Panc1 (cell line): ENCODE data around the gene ANO2. TPM values are rescaled to one million over a fixed set of nuclear protein-coding genes. Genes with fewer than 3 reads are reported as not detected.

Source experiments
- ATAC-seq: fragments of 200-7000 bp; cut with Tn5 transposase; 2 replicates; pipeline ENCODE4 v1.9.1; 2020; ENCODE audit warnings: mild to moderate bottlenecking, moderate library complexity
- BruUV-seq: library from RNA; stranded (reverse); fragments of 400-500 nt; replicated peaks from 2 replicates; lab custom pipeline; 2021; lab: Mats Ljungman, UMichigan
- CTCF ChIA-PET: fragments of 300-600 bp; sonication (Branson Sonifier 250); formaldehyde crosslinking; loops from one replicate; lab custom pipeline; 2022; ENCODE audit warnings: antibody characterized with exemption; lab: Charles Lee
- POLR2A ChIA-PET: fragments of 300-600 bp; sonication (Branson Sonifier 250); formaldehyde crosslinking; loops from one replicate; lab custom pipeline; 2022; ENCODE audit warnings: antibody characterized with exemption; lab: Charles Lee
- DNase-seq: peaks from one replicate; pipeline ENCODE4 v3.0.0-alpha.2; 2010; ENCODE audit warnings: low read depth, low spot score
- H3K27ac ChIP-seq: 2 replicates; pipeline ENCODE4 v1.5.1; 2011; ENCODE audit warnings: mild to moderate bottlenecking, low read length, inconsistent platforms
- H3K27me3 ChIP-seq: fragments of 200-500 bp; sonication (Bioruptor generic); 2 replicates; pipeline ENCODE4 v1.6.0; 2014; ENCODE audit warnings: low read length, inconsistent platforms; ENCODE audit not compliant: control insufficient read depth, insufficient read depth
- H3K36me3 ChIP-seq: fragments of 200-500 bp; sonication (Bioruptor generic); 2 replicates; pipeline ENCODE4 v1.5.1; 2014; ENCODE audit warnings: inconsistent platforms, mild to moderate bottlenecking, low read length, moderate library complexity; ENCODE audit not compliant: control insufficient read depth, insufficient read depth
- H3K4me1 ChIP-seq: 2 replicates; pipeline ENCODE4 v1.5.1; 2011; ENCODE audit warnings: inconsistent platforms, mild to moderate bottlenecking, low read length, moderate library complexity; ENCODE audit not compliant: control insufficient read depth, insufficient read depth
- H3K4me3 ChIP-seq, 2 experiments: 2 replicates each; pipeline ENCODE4 v1.5.1; 2011 to 2012; ENCODE audit warnings: low read depth in 2 of 2, low read length in 2 of 2, mild to moderate bottlenecking in 2 of 2, inconsistent platforms in 1 of 2, moderate library complexity in 1 of 2
- H3K9me3 ChIP-seq: fragments of 200-500 bp; sonication (Bioruptor generic); 2 replicates; pipeline ENCODE4 v1.5.1; 2014; ENCODE audit warnings: low read depth, mild to moderate bottlenecking, inconsistent platforms, low read length, moderate library complexity; ENCODE audit not compliant: control insufficient read depth, insufficient read depth
- CTCF ChIP-seq: fragments of 450-650 bp; IDR thresholded peaks from 2 replicates; pipeline ENCODE4 v1.5.1; 2017; ENCODE audit warnings: mild to moderate bottlenecking
- POLR2AphosphoS5 ChIP-seq: IDR thresholded peaks from 2 replicates; pipeline ENCODE4 v1.6.1; 2012; ENCODE audit warnings: mild to moderate bottlenecking, low read depth, low read length, moderate library complexity
- REST ChIP-seq, 2 experiments: IDR thresholded peaks; 2 replicates each; pipeline ENCODE4 v1.6.1; 2011 to 2012; ENCODE audit warnings: low read depth in 2 of 2, control low read depth in 1 of 2, low read length in 1 of 2, mild to moderate bottlenecking in 1 of 2, moderate library complexity in 1 of 2; ENCODE audit not compliant: insufficient read depth in 1 of 2
- SIN3A ChIP-seq: IDR thresholded peaks from 2 replicates; pipeline ENCODE4 v1.6.1; 2012; ENCODE audit warnings: low read depth, mild to moderate bottlenecking, low read length, moderate library complexity, borderline replicate concordance; ENCODE audit not compliant: insufficient read depth
- TCF7L2 ChIP-seq: IDR thresholded peaks from 2 replicates; pipeline ENCODE4 v1.6.1; 2011; ENCODE audit warnings: mild to moderate bottlenecking, low read depth, low read length, inconsistent platforms
- in situ Hi-C: cut with HindIII; loops from 2 replicates; pipeline ENCODE4 v1.10.0; 2016; ENCODE audit warnings: low sequenced_read_pairs, low pct_unique_long_range_greater_than_20kb
- intact Hi-C: fragments of 100-400 bp; cut with micrococcal nuclease; formaldehyde crosslinking; loops from one replicate; pipeline ENCODE4 v1.10.0; 2022; ENCODE audit not compliant: unreplicated experiment
- total RNA-seq: library from RNA; stranded (reverse); gene quantifications from one replicate; pipeline ENCODE4 v1.2.1, GENCODE V29; 2021; ENCODE audit not compliant: unreplicated experiment

ANO2 gene
- total RNA-seq, 1 experiment from 2014 or later = not detected

GRCh38 chr12:5520831-5521230 is 424.2 kb downstream of the ANO2 start:
- Histone ChIP-seq H3K4me1 (no peaks in the 10 kb centered on the region), H3K27ac (no peak overlapping the region), H3K4me3 (no peak overlapping the region), H3K9me3 (no peaks in the 10 kb centered on the region), H3K27me3 (no peaks in the 10 kb centered on the region), H3K36me3 (no peaks in the 10 kb centered on the region)
- TF ChIP-seq CTCF (no peak), TCF7L2 (no peak), SIN3A (no peak), POLR2AphosphoS5 (no peak), REST (IDR thresholded peaks at IDR 0.05; ENCODE audit: insufficient read depth in 1 of 2, low read depth in 2 of 2, low read length in 1 of 2) (no peak)
- POLR2A ChIA-PET = no interaction called here
- no peak for DNase-seq
- no TSS peak for BruUV-seq
- intact Hi-C loops = no loop called here
- no peak for ATAC-seq
- CTCF ChIA-PET = no interaction called here
- in situ Hi-C loops = no loop called here

GRCh38 chr12:5520037-5520436 is 425.0 kb downstream of the ANO2 start:
- Histone ChIP-seq H3K36me3 (no peaks in the 10 kb centered on the region), H3K27me3 (no peaks in the 10 kb centered on the region; the same call in 1 of the 2 replicates), H3K27ac (no peak overlapping the region), H3K9me3 (no peaks in the 10 kb centered on the region), H3K4me1 (no peaks in the 10 kb centered on the region), H3K4me3 (no peak overlapping the region)
- in situ Hi-C loops (no loop called here), intact Hi-C loops (no loop called here)
- no TSS peak for BruUV-seq
- ChIA-PET CTCF (no interaction called here), POLR2A (no interaction called here)
- ATAC-seq = no peak
- no peak for TF ChIP-seq POLR2AphosphoS5
- no peak for TF ChIP-seq REST (IDR thresholded peaks at IDR 0.05; ENCODE audit: insufficient read depth in 1 of 2, low read depth in 2 of 2, low read length in 1 of 2)
- TF ChIP-seq CTCF = no peak
- TF ChIP-seq TCF7L2 = no peak
- TF ChIP-seq SIN3A = no peak
- DNase-seq = no peak
